Measurements from ENCODE around the gene SH3RF3.
"Not testable (repeated sequence)": the region's sequence is repeated elsewhere in the genome, so short reads cannot be mapped to it uniquely, and the experiment has no call there.

The SH3RF3 gene

DNA sequence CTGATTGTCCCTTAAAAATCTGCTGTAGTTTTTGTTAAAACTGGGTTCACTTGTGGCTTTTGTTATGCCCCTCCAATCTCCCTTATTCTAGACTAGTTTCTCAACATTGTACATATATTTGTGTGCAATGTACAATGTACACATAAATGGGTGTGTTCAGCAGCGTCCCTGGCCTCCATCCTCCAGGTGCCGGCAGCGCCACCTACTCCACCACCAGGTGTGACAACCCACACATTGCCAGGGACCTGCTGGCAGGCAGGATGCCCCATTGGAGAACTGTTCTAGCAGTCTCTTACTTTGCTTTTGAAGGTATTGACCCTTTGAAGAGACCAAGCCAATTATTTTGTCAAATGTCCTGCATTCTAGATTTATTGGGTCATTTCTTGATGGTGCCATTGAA, 75.4 kb downstream of the SH3RF3 start:
- DNase-seq, result no peak

DNA sequence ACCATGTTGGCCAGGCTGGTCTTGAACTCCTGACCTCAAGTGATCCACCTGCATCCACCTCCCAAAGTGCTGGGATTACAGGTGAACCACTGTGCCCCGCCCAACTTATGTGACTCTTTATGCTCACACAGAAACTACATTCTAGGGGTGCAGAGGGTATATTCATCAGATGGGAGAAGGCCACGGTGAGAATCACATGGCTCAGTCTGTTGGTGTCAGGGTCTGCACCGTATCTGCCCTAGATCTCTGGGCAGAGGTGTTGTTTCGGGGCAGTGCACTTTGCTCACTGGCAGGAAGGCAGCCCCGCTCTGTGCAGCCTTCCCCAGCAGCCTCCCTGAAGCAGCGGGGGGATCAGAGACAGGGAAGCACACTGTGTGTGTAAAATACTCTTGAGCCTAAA, 76.4 kb downstream of the SH3RF3 start:
- no peak for DNase-seq

DNA sequence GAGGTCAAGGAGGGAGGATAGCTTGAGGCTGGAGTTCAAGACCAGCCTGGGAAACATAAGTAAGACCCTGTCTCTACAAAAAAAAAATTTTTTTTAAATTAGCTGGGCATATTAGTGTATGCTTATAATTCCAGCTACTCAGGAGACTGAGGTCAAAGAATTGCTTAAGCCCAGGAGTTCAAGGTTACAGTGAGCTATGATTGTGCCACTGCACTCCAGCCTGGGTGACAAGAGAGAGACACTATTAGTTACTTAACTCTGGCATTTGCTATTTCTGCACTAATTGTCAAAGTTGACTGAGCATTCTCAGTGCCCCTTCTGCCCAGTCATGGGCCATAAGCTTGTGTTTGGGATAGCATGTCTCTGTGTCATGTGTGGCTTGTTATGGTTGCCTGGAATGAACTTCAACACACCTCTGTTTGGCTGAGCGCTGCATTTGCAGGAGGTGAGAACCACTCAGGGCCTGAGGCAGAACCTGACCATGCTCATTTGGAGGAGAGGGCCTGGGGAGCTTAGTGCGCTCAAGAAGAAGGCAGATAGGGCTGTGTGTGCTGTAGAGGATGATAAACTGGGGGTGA, 77.7 kb downstream of the SH3RF3 start:
- DNase-seq, result no peak

DNA sequence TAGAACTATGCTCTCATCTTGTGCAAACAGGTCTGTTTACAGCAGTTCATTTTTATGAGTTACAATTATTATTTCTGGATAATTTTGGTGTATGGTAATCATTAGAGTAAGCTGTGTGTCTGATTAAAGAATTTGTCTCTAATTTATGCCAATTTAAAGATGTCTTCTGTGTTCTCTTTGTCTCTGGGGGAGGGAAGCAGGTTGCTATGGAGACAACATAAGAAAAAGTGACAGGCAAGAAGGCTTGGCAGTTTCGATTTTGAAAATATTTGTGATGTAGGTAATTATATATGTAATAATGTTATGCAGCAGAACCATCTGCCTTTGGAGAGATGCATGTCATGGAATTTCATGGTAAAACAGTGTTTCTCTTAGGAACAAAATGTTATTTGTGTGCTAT, 78.2 kb downstream of the SH3RF3 start:
- no peak for DNase-seq

DNA sequence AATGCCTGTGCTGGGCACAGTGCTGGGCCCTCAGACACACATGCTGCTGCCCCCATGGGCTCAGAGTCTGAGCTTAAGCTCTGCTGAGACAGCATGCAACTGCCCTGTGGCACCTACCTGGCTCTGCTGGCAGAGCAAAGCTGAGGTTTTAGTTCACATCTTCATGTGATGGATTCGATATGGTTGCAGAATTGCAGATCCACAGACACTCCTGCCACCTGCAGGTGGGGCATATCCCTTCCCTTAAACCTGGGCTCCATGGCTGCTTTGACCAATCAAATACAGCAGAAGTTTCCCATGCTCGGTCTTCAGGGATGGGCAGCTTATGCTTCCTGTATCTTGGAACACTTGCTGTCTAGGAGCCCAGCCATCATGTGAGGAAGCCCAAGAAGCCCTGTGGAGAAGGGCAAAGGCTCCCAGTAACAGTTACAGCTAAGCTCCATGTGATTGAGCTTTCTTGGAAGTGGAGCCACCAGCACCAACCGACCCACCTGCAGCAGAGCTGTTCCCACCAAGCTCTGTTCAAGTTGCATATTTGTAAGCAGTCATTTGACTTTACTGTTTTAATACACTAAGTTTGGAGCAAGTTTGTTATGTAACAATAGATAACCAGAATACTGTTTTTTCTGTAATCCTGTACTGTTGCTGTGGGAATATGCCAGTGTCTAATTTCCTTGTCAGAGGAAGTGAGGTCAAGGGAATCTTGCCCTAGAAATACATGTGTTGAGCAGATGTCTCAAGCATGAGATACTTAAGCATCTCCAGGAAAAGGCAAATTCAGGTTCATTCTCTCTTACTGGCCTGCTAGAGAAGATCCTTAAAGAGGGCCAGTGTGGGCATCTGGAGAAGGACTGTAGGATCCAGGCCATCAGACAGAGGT, 79.3 kb downstream of the SH3RF3 start:
- no peak for DNase-seq

DNA sequence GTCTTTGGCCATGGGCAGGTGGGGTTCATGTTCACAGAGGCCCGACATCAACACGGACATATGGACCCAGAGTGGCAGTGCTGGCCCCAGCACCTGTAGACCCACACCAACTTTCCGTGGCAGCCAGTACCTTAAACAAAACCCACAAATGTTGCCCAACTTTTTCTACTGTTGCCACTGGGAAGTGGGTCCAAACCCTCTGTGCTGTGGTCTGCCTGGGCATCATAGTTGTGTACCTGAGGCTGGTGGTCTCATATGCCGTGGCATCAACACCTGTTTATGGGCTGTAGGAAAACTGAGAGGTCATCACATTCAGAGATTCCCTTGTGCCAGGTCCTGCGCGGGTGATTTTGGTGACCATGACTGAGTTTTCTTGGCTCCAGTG, 79.9 kb downstream of the SH3RF3 start:
- no peak for DNase-seq

DNA sequence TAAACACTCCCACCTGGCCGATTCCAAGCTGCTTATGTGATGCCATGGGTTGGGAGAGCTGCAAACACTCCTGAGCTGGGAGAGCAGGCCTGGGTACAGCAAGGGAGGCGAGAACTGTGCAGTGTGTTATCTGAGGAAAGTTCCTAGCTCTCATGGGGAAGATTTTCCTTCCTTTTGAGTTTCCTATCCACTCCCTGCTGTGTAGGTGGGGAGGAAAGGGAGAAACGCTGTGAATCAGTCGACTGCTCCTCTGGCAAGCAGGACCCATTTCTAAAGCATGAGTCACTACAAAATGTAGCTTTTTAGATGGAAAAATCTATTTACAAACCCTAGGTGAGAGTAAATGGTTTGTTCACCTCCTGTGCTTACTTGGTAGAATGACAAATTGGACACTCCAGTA, 80.4 kb downstream of the SH3RF3 start:
- no peak for DNase-seq

DNA sequence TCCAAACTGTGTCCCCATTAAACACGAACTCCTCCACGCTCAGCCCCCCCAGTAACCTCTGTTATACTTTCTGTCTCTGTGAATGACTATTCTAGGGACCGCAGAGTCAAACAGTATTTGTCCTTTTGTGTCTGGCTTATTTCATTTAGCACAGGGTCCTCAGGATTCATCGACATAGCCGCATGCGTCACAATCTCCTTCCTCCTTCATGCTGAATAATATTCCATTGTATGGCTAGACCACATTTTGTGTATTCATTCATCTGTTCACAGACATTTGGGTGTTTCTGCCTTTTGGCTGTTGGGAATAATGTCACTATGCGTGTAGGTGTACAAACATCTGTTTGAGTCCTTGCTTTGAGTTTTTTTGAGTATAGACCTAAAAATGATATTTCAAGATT, 80.9 kb downstream of the SH3RF3 start:
- DNase-seq, result no peak

DNA sequence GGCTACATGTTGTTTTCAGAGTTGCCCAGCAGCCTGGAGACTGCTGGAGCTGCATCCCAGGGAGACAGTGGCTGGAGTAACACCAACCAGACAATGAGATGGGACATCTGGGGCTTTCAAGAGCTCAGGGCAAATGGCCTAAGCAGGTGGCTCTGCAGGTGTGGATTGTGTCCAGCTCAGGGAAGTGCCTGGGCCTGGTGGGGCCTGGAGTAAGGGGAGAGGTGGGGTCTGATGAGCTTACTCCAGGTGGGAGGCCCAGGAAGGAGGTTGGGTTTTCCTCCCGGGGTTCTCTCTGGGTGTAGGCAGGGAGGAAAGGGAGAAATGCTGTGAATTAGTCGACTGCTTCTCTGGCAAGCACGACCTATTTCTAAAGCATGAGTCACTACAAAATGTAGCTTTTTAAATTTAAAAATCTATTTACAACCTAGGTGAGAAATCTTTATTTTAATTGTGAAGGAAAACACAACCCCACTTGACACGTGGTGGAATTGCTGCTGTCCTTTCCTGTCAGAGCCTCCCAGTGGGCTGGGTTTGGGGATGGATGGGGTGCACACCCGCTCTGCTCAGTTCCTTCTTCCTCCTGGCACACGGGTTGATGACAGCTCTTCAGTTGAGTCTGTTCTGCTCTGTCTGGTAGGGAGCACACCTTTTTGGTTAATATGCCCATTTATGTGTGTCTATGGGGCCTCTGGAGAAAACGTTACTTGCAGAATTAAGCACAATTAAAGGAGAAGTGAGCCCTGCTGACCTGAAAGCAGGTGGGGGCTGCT, 81.6 kb downstream of the SH3RF3 start:
- no peak for DNase-seq

DNA sequence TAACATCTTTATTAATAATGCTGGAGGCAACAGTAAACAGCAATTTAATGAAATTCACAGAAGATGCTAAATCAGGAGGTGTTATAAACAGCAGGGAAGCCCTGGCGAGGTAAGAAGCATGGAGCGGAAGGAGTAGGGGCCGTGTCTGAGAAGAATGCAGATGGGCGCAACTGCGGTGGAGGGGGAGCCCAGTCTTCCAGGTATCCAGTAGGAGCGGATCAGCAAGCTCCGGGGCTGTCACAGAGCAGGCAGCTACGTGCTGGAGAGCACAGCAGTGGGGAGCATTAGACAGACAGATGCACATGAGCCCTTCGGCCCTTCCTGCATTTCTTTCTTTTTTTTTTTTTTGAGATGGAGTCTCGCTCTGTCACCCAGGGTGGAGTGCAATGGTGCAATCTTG, 82.3 kb downstream of the SH3RF3 start:
- DNase-seq, result no peak

DNA sequence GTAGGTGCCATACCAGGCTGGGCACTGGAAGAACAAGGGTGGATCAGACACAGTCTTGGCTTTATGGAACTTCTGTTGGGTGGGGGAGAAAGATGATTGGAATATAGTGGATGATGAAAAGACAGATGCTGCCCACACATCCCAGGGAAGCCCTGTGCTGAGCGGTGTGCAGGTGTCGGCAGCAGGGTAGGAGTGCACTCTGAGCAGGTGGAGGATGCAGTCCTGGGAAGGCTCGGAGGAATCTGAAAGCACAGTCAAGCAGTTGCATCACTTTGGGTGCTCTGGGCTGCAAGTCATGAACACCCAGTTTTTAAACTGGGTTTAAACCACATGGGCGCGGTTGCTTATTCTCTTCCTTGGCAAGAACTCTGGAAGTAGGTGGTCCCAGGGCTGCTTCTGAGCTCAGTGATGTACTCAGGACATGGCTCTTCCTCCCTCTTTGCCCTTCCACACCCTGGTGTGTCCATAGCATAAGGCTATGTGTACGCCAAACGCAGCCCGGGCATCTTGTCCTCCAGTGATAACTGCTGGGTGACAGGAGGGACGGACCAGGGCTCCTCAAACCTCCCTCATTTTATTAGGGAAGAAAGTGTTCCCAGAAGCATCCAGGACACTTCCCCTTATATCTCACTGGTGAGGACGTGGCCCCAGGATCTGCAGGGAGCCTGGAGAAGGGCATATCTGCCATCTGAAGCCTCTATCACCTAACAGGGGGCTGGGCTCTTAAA, 84.0 kb downstream of the SH3RF3 start:
- DNase-seq, result no peak

DNA sequence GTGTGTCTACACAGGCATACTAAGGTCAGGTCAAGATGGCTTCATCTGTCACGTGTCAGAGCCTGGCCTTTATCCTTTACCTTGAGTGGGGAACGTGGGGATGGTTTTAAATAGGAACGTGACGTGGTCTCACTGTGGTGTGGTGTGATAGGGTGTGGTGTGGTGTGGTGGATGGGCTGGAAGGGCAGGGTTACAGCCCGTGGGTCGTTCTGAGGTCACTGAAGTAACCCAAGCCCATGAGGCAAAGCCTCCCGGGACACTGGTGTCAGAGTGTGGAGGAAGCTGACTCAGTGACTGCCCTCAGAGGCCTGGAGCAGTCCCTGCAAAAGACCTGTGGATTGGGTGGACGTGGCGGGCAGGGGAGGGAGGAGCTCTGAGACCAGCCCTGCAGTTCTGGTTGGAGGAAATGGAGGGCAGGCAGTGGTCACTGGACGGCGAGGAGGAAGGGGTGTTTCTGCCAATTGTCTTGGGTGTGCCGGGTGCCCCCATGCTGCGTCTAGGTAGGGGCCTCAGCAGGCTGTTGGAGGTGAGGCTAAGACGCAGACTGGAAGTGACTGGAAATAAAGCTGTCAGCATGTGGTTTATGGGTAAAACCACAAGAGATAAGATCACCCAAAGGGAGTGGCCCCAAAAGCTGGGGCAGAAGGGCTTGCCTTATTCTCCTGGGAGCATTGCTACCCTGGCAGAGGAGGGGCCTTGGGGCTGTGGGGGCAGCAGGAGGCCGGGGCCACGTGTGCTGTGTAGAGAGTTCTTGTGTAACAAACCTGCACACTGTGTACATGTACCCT, 84.8 kb downstream of the SH3RF3 start:
- peak; percentile 82 for DNase-seq

DNA sequence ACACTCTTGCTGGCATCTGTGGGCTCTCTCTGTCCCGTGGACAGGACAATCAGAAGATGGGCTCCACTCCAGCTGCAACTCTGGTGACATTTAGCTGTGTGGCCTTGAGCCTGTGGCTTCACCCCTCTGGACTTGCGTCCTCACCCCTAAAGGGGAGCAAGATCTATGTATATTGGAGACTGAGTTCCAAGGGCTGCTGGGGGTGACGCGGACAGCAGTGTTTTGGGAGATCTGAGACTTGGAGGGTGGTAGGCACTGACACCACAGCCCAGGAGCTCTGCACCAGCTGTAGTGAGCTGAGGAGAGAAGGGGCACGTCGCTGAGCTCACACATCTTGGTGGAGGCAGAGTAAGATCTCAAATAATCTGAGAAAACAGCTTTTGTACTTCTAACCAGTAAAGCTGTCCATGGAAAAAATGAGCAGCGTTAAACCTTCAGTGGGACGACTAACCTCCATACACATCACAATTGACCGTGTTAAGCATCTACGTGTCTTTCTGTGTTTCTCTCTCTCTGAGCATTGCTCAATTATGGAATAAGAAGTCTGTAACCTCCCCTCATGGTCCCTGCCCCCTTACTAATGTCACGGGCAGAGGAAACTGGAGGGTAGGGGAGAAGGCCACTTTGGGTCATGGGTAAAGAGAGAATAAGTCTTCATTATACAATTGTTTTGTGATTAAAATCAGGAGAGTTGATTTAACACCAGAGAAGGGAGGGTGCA, 85.8 kb downstream of the SH3RF3 start:
- DNase-seq, result peak; percentile 9

DNA sequence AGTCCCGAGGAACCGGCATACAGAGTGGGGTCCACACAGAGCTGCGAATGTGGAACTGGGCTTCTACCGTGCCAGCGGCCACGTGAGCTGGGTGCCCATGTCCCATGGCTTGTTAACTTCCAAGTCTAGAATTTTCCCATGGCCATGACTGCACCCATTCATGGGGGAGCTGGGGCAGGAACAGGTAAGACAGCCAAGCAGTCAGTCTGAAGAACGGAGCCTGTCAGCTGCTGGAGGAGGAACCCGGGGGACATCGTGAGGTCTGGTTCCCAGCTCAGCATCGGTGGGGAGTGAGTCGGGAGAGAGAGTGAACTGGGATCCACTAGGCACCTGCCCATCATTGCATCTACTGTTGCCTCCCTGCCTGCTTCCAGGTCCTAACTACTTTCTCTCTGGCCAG, 86.9 kb downstream of the SH3RF3 start:
- DNase-seq, result no peak

DNA sequence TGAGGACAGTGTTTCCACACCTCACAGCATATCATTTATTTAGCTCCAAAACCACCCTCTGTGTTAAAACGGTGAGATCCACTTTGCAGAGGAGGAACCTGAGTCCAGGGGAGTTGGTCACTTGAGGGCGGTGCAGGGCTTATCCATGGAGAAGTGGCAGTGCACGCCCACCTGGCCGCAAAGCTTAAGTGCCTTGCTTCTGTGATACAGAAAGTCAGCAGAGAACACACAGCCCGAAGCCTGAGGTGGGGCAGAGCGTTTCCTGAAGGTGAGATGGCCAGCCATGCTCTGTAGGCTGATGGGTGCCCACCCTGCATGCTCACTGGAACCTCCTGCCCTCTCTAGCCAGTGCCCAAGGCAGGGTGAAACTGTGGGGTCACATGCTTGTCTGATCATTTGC, 87.3 kb downstream of the SH3RF3 start:
- no peak for DNase-seq

DNA sequence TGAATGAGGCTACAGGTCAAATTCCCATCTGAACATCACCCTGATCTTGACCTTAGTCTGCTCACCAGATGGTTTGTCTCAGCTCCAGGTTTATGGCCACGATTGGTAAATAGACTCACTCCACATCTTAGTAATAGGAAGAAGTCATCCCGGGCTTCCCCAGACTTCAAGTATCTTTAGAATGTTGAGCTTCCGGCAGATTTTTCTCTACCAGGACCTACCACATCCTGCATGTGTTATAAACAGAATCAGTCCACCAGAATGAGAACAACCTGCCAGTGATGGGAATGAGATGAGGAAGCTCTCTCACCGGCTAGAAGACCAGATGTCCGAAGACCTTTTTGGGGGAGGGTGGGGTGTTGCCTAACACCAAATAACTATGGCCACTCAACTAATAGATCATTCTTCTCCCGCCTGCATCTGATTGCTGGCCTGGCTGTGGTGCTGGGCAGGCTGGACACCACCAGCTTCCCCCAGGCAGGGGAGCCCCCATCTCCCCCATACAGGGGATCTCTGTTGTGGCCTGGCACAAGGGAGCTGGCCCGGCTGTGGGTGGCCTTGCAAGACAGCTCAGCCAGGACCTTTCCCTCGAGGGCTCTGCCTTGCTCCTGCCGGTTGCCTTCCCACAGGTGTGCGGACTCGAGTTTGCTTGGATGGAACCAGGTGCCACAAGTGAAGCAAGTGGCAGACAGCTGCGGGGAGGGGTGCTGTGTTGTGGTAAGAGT, 88.5 kb downstream of the SH3RF3 start:
- peak; percentile 25 for DNase-seq

DNA sequence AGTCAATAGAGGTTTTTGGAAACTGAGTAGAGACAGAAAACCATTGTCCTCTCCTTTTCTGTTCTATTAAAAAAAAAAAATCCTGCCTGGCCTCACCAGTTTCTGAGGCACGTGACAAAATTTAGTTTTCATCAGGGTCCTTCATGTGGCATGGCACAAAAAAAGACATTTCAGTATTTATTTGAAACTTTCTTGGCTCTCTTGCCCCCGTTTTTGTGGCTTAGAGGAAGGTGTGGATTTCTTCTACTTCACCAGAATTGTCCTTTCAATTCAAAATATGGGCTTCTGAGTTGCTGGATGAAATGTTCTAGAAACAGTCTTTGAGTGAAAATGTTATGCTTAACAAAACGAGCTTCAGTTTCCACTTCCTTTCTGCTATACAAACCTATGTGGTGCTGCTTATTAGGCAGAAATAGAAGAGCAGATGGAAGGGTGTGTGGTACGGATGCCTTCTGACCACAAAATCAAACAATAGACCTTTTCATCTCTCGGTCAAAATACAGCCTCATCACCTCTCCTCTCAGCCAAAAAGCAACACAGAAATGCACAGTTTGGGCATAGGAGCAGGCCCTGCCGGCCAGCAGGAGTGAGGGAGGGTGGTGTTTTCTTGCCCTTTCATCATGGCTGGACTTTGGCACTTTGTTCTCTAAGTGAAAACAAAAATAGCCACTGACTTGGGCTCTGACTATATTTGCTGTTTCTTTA, 89.2 kb downstream of the SH3RF3 start:
- no peak for DNase-seq

DNA sequence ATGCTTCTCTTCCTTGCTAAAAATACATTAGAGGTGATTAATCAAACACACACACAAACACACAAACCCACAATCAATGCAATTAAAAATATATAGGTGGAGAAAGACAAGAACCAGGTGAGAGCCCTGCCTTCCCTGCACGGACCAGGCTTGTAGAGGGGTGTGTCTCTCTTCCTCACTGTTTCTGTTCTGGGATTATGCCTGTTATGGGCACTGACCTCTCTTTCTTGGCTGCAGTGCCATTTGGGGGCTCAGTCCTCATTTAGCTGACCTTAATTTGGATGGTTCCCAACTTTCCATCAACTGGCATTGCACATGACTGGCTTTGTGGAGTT, 89.8 kb downstream of the SH3RF3 start:
- no peak for DNase-seq

DNA sequence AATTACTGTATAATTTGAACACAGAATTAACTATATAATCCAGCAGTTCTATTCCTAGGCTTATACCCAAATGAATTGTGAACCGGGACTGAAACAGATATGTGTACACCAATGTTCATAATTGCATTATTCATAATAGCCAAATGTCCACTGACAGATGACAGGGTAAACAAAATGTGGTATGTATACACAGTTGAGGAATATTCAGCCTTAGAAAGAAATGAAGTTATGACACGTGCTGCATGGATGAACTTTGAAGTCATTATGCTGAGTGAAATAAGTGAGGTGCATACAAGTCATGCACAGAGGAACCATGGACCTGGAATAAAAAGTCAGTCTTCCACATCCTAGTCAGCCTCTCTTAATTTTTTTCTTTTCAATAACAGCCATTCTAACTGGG, 91.9 kb downstream of the SH3RF3 start:
- DNase-seq, result no peak

DNA sequence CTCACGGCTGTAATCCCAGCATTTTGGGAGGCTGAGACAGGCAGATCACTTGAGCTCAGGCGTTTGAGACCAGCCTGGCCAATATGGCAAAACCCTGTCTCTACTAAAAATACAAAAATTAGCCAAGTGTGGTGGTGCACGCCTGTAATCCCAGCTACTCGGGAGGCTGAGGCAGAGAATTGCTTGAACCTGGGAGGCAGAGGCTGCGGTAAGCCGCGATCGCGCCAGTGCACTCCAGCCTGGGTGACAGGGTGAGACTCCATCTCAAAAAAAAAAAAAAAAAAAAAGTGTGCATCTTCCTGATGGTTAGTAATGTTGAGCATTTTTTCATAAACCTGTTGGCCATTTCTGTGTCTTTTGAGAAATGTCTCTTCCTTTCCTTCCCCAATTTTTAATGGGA, 92.3 kb downstream of the SH3RF3 start:
- not testable (repeated sequence) for DNase-seq

DNA sequence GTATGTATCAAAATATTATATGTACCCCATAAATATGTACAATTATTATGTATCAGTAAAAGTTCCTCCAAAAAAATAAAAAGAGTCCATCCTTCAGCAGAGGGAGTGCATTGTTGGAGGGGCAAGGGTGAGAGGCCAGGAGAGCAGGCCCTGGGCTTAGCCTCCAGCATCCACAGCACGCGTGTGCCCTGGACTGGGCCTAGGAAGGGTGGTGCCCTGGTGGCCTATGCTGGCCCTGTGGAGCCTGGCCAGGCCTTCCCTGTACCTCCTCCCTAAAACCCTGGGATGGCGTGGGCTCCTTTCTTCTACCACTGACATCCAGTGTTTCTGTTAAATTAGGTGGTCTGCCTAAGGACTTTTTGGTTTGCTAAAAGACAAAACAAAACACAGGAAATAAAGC, 93.4 kb downstream of the SH3RF3 start:
- DNase-seq, result no peak

Data from activated CD4-positive, alpha-beta T cell treated with anti-CD3 and anti-CD28 coated beads, Interleukin-2, Interleukin-6, amounts not matched to agents 100 ng/mL and 50 ng/mL, durations not matched to agents 16 hours and 8 hours (primary cell).